Measurements from ENCODE around the gene LHFPL2.
"Not testable (repeated sequence)": the region's sequence is repeated elsewhere in the genome, so short reads cannot be mapped to it uniquely, and the experiment has no call there.

LHFPL2 gene

DNA sequence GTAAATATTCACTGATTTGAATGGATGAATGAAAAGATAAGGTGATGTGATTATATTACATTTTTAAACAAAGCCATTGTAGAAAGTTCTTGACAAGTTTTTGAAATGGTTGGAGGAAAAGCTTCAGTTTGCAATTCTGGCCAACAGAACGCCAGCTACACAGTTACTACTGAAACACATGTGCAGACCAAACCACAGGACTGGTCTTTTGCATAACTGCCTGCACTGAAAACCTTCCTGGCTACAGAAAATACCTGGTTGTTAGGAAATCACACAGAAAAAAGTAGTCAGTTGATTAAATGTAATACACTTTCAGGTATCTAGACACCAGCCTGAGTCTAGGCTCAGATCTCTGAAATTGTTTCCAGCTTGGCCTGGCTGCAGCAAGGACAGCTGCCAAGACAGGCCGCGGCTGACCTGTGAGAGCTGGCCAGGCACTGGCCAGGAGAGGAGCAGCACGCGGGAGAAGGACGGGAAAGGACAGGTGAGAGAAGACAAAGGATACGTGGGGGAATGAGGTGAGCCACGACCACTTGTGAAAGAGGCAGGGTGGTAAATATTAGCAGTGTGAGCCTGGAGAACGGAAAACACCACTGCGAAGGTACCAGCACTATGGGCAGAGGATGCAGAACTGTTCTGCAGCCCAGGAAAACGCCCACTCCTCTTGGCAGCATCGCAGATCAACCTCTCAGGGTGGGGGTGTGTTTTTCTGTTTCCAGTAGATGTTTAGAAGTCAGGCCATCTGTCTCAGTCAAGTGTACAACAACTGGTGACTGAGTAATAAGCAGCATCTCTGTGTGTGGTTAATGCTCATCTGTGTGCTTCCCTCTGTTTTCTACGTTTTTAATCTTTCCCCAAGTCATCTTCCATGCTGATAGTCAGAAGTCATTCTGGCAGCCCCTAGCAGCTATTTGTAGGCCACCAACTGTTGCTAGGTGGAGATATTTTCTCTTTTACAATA, 150.7 kb downstream of the LHFPL2 start:
- FAIRE-seq, result no peak

DNA sequence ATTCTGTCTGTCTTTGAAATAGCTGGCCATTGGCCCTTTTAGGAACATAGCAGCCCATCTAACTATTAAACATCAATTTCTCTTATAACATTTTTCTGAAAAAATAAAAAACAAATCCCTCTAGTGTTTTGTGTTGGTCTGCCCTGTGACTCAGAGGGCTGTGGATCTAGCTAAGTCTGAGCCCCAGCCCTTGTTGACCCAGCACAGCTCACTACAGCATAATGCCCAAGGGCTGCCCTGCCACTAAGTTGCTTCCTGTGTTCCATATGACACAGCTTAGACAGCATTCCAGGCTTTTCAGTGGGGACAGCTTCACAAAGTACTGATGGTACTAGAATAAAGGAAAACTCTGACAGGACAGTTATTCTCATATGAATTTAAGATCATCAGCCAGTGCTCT, 152.2 kb downstream of the LHFPL2 start:
- no peak for FAIRE-seq

DNA sequence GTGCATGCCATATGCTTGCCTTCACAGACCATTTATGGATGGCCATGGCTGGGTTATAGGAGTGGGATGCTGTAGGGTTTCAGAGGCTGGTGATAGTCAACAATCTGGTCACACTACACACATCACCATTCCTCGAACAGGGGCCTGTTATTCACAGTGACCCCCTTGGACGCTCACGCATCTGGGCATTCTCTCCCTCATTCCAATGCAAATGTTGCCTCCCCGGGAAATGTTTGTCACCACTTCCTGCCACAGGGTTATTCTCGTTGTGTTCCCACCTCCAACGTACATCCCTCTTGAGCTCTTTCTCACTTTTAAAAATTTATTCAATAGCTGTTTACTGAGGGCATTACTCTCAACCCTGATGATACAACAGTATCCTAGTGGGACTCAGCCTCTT, 152.8 kb downstream of the LHFPL2 start:
- FAIRE-seq, result no peak

DNA sequence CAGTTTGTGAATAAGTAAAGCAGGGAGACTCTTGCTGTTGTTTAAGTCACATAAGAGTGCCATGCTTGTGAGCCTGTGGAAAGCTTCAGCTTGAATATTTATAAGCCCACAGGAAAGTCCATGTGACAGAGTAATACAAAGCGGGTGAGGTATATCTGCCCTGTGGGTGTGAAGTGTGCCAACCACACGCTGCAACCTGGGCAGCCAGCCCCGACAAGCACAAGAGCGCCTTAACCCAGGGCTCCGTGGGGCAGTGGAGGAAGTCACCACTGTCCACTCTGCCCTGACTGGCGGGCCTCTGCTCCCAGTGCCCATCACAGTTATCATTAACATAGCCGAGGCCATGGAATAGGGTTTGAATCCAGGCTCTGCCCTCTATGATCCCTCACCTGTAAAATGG, 155.9 kb downstream of the LHFPL2 start:
- no peak for FAIRE-seq

DNA sequence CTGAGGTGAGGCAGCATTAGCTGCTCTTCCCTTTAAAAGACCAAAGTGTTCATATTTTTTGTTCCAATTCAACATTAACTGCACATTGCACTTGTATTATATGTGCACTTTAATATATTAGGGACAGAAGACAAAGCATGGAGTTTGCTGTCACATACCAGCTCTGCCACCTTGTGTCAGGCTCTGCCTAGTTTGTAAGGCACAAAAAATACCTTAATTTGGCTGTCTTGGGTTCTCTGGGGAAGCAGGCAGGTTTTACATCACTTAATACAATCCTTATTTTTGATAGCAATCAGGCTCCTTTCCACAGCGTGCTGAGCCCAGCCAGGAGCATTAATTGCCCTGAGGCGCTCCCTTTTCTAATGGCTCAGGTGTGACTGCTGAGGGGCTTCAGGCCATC, 156.3 kb downstream of the LHFPL2 start:
- FAIRE-seq, result no peak

DNA sequence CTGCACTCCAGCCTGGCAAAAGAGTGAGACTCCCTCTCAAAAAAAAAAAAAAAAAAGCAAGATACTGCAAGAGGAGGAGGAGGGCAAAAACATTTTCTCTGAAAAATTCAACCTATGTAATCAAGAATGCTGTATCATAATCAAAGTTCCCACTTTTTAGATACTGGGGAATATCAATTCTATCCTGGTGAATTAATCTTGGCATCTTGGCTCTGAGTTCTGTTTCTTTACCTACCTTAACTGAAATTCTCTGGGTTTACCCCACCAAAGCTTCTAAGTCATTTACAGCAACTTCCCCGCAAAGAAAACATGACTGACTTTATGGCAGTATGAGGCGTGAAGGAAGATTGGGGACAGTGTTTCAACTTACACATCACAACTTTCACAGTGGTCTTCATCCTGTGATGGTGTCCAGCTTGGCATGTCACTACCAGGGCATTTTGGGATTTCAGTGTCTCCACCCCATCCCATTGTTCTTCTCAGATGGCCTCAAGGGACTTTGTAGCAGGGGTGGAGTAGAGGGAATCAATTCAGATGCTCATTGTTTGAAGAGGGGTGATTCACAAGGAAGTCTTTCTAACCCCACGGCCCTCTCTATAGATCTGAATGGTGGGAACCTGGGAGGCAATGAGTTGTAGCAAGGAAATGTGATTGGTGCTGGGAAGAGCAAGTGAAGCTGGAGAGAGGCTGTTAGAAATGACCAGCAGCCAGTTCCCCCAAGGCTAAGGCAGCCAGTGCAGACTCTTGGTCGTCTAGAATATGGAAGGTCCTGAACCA, 157.7 kb downstream of the LHFPL2 start:
- FAIRE-seq, result no peak

DNA sequence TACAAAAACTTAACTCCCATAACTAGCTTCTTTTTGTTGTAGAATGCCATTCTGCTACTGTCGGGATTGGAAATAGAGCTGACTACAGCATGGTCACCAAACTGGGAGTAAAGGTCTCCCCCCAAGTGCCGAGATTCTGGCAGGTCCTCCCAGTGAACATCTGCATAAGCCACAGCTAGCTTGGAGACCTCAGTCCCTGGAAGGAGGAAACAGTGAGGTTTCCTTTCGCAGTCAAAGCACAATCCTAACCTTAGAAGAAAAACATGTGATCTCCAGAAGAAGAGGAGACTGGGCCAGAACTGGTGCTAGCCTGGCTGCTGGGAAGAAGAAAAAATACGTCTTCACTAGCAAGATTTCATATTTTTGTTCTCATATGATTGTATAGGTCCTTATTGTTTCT, 160.7 kb downstream of the LHFPL2 start:
- no peak for FAIRE-seq

DNA sequence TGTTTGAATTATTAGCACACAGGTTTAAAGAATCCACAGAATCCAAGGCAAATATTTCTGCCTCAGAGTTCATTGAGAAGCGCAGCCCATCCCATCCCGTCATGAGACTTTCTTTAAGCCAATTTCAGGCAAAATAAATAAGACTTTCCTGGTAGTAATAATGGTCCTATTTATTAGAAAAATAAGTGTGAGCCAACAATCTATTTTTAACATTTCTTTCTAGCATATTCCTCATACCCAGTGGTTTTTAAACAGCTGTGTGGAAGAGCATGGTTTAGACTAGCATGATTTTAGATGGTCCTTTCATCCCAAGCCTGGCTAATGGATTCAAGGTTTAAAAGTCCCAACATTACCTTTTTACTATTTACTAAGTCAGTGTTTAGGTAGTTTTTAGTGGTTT, 162.4 kb downstream of the LHFPL2 start:
- FAIRE-seq, result no peak

DNA sequence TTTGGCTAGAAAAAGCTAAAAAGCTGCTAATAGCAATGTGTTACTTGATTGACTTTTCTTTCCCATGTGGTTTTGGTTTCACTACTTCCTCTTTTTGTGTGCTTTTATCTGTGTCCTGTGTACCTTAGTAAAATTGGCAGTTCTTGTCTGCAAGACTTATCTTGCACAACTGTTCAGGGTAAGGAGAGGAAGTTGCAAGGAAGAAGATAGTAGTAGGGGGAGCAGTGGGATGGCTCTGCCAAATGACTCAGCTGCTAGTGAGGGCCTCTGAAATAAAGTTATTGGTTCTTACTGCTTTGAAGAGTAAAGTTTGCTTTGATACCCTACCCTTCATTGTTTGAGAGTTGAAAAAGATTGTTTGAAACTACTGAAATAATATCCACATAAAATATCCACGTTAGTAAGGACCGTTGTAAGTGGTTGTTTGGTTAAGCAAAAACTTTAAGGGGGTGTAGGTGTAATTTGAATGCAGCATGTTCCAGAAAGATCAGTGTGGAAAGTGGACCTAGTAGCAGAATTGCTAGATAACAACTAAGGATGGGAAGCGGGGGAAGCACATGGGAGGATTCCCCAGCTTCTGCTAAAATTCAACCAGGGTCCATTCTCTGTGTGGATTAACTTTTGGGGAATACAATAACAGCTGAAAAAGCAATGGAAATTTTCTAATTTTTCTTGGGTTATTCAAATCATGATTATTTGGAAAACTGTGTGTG, 164.6 kb downstream of the LHFPL2 start:
- no peak for FAIRE-seq

DNA sequence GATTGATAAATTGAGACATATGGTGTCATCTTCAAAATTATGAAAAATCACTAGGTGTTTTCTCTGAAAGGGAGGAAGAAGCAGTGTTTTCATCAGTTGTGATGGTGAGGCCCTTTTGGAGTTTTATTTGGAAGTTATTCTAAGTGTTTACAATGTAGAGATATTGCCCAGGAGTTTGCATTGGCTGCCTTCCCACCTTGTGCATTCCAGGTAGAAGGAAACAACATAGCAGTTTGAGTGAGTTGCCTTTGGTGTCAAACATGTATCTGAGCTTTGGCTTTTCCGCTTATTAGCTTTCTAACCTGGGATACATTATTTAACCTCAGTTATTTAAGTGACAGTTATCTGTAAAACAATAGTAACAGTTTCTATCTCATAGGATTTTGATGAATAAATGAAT, 165.6 kb downstream of the LHFPL2 start:
- FAIRE-seq, result no peak

DNA sequence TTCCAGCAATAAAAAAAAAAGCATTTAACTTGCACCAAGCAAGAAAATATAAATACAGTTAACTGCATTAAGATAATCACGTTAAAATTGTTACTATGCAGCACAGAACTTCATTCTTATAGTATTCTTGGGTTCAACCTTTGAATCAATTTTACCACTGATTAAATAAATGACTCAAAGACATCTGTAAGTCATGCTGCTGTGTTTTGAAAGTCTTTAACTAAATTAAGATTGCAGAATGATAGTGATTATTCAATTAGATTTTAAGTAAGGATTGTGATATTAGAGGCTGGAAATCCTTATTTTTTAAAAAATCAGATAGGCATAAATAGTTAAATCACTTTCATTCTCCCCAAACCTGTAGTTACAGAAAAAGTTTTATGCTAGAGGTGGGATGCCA, 171.8 kb downstream of the LHFPL2 start:
- FAIRE-seq, result no peak

DNA sequence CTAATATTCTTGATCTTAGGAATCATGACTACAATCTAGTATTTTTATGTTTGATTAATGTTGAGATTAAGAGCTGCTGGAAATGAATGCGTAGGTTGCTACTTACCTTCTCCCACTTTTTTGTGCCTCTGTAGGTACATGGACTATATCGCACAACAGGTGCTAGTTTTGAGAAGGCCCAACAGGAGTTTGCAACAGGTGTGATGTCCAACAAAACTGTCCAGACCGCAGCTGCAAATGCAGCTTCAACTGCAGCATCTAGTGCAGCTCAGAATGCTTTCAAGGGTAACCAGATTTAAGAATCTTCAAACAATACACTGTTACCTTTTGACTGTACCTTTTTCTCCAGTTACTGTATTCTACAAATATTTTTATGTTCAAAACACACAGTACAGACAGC, 173.2 kb downstream of the LHFPL2 start:
- no peak for FAIRE-seq

DNA sequence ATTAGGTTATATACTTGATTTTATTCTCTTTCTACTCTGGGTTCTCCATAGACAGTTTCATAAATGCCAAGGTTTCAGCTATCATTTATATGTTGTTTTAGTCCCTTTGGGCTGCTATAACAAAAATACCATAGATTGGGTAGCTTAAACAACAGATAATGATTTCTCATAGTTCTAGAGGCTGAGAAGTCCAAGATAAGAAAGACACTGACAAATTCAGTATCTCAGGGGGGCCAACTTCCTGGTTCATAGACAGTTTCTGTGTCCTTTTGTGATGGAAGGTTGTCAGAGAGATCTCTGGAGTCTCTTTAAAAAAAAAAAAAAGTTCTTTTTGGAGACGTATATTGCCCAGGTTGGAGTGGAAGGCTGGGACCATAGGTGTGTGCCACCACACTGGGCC, 174.8 kb downstream of the LHFPL2 start:
- FAIRE-seq, result no peak

DNA sequence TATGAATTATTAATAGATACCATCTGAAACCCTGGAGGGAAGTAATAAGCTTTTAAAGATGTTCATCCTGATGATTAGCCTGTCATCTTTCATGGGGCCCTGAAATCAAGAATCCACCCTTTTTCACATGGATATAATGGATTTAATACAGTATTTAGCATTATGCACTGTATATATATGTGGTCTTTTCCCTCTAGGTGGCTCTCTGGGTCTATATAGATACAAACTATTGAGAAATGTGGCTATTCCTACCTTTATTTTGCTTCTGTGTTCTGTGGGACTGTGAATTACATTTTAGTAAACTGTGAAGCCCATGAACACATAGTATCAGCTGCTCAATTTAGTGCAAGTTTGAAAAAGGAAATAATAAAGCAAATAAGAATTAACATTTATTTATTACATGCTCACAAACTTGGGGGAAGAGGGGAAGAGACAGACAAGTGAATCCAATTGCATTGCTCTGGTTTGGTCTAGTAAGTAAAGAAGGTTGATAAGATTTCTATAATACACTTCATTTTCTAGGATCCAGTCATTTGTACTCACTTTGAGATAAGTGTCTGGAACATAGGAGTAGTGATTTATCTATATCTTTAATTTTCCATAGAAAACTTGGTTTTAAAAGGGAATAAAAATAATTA, 176.0 kb downstream of the LHFPL2 start:
- no peak for FAIRE-seq

DNA sequence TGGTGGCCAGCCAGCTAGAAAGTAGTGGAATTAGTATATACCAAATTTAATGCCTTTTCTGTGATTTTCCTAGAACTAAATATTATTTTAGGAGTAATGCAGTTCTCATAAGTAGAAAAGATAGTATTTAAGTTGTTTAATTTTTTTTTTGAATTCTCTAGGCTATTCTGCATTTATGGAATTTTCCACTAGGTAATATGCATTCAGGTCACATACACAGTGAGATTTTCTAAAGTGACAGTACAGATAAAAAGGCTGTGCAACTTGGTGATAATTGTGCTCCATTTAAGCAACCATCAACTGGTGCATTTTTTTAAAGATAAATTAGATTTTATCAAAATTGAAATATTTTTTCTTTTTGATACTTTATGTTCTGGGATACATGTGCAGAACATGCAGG, 176.7 kb downstream of the LHFPL2 start:
- no peak for FAIRE-seq

DNA sequence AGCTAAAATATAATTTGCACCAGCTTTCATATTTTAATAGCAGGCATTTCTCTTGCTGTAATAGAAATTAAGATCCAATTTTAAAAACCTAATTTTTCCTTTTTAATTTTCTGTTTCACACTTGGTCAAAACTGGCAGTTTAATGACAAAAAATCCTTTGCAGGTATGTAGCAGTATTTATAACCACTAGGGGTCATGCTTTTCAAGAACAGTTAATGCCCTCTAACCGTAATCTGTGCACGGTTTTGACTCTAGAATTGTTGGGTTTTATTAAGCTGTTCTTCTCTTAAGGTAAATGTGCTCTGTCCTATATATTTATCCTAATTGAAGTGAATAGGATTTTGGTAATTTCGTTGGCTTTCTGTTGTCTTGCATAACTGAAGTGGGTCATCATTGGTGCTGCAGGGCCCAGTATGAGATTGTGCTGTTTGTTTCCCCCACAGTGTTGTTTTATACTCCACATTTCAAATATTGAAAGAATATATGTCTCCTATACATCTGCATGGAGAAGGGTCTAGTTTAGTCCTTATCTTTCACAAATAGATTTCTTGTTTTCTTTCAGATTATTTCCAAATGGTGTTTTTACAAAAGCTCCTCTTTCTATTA, 180.7 kb downstream of the LHFPL2 start:
- FAIRE-seq, result peak; percentile 87

DNA sequence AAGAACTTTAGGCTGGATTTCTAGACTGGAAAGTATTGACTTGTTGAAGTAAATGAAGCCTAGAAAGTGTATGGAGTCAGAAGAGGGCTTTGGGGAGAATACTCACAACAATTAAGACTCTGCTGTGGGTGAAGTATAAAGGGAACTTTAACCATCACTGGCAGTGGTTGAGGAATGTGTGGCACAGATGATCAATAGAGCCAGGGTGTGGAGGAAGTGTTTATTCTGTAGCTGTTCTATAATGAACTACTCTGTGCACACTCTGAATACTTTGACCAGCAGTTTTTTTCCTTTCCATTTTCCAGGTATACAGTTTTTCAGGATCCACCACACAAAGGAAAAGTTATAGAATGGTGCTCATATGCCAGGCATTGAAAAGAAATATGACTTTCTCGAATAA, 181.4 kb downstream of the LHFPL2 start:
- no peak for FAIRE-seq

DNA sequence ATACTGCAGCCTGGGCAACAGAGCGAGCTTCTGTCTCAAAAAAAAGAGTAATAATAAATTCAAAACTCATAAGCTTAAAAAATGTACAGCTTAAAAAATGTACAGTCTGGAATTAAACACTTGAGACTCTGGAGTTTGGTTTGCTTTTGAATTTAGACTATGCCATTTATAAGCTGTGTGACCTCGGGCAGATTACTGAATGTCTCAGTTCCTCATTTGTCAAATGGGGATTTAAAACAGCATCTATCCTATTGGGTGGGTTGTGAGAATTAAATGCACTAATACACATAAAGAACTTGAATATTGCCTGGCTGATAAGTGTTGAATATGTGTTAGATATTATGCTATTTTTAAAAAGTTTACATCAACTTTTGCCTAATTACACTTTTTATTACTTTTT, 189.7 kb downstream of the LHFPL2 start:
- FAIRE-seq, result no peak

DNA sequence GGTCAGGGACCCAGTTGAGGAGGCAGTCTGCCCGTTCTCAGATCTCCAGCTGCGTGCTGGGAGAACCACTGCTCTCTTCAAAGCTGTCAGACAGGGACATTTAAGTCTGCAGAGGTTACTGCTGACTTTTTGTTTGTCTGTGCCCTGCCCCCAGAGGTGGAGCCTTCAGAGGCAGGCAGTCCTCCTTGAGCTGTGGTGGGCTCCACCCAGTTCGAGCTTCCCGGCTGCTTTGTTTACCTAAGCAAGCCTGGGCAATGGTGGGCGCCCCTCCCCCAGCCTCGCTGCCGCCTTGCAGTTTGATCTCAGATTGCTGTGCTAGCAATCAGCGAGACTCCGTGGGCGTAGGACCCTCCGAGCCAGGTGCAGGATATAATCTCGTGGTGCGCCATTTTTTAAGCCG, 191.1 kb downstream of the LHFPL2 start:
- FAIRE-seq, result not testable (repeated sequence)

DNA sequence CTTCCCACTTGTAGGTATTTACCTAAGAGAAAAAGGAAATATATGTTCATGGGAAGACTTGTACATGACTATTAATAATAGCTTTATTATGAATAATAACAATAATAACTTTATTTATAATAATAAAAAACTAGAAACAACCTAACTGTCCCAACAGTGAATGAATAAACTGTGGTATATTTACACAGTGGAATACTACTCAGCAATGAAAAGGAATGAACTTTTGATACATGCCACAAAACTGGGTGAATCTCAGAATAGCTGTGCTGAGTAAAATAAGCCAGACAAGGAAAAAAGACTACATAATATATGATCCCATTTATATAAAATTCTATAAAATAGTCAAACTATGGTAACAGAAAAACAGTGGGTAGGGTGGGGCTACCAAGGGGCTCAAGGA, 199.5 kb downstream of the LHFPL2 start:
- FAIRE-seq, result no peak

DNA sequence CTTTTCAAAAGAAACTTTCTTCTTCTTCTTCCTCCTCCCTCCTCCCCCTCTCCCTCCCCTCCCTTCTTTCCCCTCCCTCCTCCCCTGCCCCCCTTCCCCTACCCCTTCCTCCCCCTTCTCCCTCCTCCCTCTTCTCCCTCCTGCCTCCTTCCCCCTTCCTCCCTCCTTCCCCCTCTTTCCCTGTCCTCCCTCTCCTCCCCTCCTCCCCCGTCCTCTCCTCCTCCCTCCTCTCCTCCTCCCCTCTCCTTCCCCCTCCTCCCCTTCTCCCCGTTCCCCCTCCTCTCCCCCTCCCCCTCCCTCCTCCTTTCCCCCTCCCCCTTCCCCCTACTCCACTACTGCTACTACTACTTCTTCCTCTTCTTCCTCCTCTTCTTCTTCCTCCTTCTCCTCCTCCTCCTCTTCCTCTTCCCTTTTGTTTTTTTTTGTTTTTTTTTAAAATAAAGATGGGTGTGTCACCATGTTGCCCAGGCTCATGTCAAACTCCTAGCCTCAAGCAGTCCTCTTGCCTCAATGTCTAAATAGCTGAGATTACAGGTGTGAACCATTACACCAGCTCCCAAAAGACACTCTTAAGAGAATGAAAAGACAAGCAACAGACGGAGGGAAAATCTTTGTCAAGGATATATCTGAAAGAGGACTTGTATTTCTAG, 200.7 kb downstream of the LHFPL2 start:
- no peak for FAIRE-seq

Measured in islet of Langerhans (tissue), 1 donor.